ENCODE data around the gene YJU2. TPM values are rescaled to one million over a fixed set of nuclear protein-coding genes. Genes with fewer than 3 reads are reported as not detected.

Gene YJU2
- total RNA-seq, 1 donor from 2014 or later: 15.4 TPM

DNA sequence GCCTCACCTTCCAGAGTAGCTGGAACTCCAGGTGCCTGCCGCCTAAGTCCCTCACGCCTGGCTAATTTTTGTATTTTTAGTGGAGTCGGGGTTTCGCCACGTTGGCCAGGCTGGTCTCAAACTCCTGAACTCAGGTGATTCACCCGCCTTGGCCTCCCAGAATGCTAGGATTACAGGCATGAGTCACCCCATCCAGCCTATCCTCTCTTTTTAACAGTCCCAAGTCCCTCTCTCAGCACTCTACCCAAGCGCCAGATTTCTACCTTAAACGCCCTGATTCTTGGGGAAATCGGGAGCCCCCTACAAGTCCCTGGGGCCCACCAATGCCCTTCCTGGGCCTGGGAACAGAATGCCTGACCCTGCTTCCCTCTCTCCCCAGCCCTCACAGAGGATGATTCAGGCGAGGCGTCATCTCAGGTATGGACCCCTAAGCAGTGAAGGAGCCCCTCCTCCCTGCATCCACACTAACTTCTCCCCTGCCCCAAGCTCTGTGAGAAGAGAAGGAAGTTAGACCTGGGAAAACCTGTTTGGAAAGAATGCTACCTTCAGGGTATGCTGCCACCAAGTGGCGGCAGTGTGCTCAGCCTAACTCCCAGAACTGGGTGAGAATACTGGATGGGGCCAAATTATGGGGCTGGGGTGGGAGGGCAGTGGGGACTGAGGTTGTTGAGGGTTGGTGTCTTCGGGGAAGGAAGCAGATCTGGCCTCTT, 38.3 kb upstream of the YJU2 start:
- H3K36me3 Mint-ChIP-seq (ENCODE audit: low read depth, unreplicated experiment): no peaks in the 10 kb centered on the region
- no peaks in the 10 kb centered on the region for H3K9me3 Mint-ChIP-seq (ENCODE audit: unreplicated experiment)
- TF ChIP-seq, protein P1, sequence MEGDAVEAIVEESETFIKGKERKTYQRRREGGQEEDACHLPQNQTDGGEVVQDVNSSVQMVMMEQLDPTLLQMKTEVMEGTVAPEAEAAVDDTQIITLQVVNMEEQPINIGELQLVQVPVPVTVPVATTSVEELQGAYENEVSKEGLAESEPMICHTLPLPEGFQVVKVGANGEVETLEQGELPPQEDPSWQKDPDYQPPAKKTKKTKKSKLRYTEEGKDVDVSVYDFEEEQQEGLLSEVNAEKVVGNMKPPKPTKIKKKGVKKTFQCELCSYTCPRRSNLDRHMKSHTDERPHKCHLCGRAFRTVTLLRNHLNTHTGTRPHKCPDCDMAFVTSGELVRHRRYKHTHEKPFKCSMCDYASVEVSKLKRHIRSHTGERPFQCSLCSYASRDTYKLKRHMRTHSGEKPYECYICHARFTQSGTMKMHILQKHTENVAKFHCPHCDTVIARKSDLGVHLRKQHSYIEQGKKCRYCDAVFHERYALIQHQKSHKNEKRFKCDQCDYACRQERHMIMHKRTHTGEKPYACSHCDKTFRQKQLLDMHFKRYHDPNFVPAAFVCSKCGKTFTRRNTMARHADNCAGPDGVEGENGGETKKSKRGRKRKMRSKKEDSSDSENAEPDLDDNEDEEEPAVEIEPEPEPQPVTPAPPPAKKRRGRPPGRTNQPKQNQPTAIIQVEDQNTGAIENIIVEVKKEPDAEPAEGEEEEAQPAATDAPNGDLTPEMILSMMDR (IDR thresholded peaks at IDR 0.05; ENCODE audit: unreplicated experiment): no peak
- no peak overlapping the region for H3K27ac Mint-ChIP-seq (ENCODE audit: unreplicated experiment)
- H3K4me3 Mint-ChIP-seq (ENCODE audit: unreplicated experiment): no peak overlapping the region
- no peaks in the 10 kb centered on the region for H3K4me1 Mint-ChIP-seq (ENCODE audit: unreplicated experiment)
- no peak for DNase-seq (ENCODE audit: low spot score)
- peaks cover 3% of the 10 kb centered on the region for H3K27me3 Mint-ChIP-seq (ENCODE audit: unreplicated experiment)

DNA sequence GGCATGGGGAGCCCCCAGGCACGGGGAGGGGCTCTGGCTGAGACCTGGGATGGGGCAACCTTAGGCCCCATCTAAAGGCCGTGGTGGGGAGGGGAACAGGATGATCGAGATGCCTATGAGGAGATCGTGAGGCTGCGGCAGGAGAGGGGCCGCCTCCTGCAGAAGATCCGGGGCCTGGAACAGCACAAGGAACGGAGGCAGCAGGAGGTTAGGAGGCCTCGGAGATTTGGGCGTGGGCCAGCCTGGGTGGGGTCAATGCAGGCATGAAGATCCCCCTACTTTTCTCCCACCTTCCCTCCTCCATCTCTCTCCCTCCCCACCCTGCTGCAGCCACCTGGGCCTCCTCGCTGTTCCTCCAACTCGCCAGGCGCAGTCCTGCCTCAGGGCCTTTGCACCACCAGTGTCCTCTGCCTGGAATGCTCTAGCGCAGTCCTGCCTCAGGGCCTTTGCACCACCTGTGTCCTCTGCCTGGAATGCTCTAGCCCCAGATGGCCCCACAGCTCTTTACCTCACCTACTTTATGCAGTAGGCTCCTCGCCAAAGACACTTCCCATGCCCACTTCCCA, 36.6 kb upstream of the YJU2 start:
- Mint-ChIP-seq H3K9me3 (ENCODE audit: unreplicated experiment) (no peaks in the 10 kb centered on the region), H3K4me1 (ENCODE audit: unreplicated experiment) (no peaks in the 10 kb centered on the region), H3K27ac (ENCODE audit: unreplicated experiment) (no peak overlapping the region), H3K36me3 (ENCODE audit: low read depth, unreplicated experiment) (no peaks in the 10 kb centered on the region), H3K27me3 (ENCODE audit: unreplicated experiment) (peaks cover 5% of the 10 kb centered on the region), H3K4me3 (ENCODE audit: unreplicated experiment) (no peak overlapping the region)
- DNase-seq (ENCODE audit: low spot score): no peak
- TF ChIP-seq, protein P1 (IDR thresholded peaks at IDR 0.05; ENCODE audit: unreplicated experiment): no peak

DNA sequence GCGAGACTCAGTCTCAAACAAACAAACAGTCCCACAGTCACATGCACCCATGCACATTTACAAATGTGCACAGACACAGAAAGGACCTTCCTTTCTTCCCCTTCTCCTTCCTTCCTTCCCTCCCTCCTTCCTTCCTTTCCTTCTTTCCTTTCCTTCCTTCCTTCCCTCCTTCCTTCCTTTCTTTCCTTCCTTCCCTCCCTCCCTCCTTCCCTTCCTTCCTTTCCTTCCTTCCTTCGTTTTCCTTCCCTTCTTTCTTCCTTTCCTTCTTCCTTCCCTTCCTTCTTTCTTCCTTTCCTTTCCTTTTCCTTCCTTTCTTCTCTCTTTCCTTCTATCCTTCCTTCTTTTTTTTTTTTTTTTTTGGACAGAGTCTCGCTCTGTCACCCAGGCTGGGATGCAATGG, 33.8 kb upstream of the YJU2 start:
- TF ChIP-seq, protein P1 (IDR thresholded peaks at IDR 0.05; ENCODE audit: unreplicated experiment): no peak
- H3K9me3 Mint-ChIP-seq (ENCODE audit: unreplicated experiment): no peaks in the 10 kb centered on the region
- no peaks in the 10 kb centered on the region for H3K36me3 Mint-ChIP-seq (ENCODE audit: low read depth, unreplicated experiment)
- peaks cover 4% of the 10 kb centered on the region for H3K27me3 Mint-ChIP-seq (ENCODE audit: unreplicated experiment)
- no peak overlapping the region for H3K4me3 Mint-ChIP-seq (ENCODE audit: unreplicated experiment)
- H3K4me1 Mint-ChIP-seq (ENCODE audit: unreplicated experiment): no peaks in the 10 kb centered on the region
- DNase-seq (ENCODE audit: low spot score): no peak
- no peak overlapping the region for H3K27ac Mint-ChIP-seq (ENCODE audit: unreplicated experiment)

DNA sequence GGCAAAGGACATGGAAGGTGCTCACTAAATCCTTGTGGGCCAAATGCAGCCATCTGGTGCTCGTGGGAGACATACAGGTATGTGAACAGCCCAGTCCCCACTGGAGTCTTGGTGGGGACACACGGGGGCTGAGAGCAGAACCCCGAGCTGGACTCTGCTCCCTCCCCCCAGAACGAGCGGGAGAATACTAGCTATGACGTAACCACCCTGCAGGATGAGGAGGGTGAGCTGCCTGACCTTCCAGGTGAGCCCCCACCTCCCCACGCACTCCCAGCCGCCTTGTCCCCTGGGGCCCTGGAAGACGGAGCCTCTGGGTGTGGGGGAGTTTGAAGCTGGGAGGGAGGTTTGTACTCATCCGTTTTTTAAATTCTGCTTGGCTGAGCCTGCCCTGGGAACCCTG, 31.1 kb upstream of the YJU2 start:
- Mint-ChIP-seq H3K4me1 (ENCODE audit: unreplicated experiment) (no peaks in the 10 kb centered on the region), H3K36me3 (ENCODE audit: low read depth, unreplicated experiment) (no peaks in the 10 kb centered on the region), H3K27ac (ENCODE audit: unreplicated experiment) (no peak overlapping the region), H3K9me3 (ENCODE audit: unreplicated experiment) (no peaks in the 10 kb centered on the region), H3K27me3 (ENCODE audit: unreplicated experiment) (peaks cover 8% of the 10 kb centered on the region), H3K4me3 (ENCODE audit: unreplicated experiment) (no peak overlapping the region)
- TF ChIP-seq, protein P1 (IDR thresholded peaks at IDR 0.05; ENCODE audit: unreplicated experiment): no peak
- DNase-seq (ENCODE audit: low spot score): no peak

DNA sequence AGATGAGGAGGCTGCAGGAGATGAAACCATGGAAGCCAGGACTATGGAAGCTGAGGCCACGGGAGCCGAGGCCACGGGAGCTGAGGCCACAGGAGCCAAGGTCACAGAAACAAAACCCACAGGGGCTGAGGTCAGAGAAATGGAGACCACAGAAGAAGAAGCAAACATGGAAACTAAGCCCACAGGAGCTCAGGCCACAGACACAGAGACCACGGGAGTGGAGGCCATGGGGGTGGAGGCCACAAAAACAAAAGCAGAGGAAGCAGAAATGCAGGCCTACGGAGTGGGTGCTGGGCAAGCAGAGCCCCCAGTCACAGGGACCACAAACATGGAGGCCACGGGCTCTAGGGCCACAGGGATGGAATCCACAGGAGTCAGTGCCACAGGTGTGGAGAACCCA, 30.0 kb upstream of the YJU2 start:
- no peaks in the 10 kb centered on the region for H3K4me1 Mint-ChIP-seq (ENCODE audit: unreplicated experiment)
- peaks cover 10% of the 10 kb centered on the region for H3K27me3 Mint-ChIP-seq (ENCODE audit: unreplicated experiment)
- no peak for DNase-seq (ENCODE audit: low spot score)
- H3K4me3 Mint-ChIP-seq (ENCODE audit: unreplicated experiment): no peak overlapping the region
- no peaks in the 10 kb centered on the region for H3K36me3 Mint-ChIP-seq (ENCODE audit: low read depth, unreplicated experiment)
- H3K27ac Mint-ChIP-seq (ENCODE audit: unreplicated experiment): no peak overlapping the region
- H3K9me3 Mint-ChIP-seq (ENCODE audit: unreplicated experiment): no peaks in the 10 kb centered on the region
- TF ChIP-seq, protein P1 (IDR thresholded peaks at IDR 0.05; ENCODE audit: unreplicated experiment): no peak
